Brain microvascular endothelial cell (primary cell): ENCODE results near the gene TP53BP1.

ENCODE experiments used
- DNase-seq: peaks from one replicate; pipeline ENCODE4 v3.0.0-alpha.2; 2020
- H3K27ac ChIP-seq: fragments of 250-450 bp; sonication (Bioruptor Pico); 2 replicates; pipeline ENCODE4 v1.5.1; 2020; ENCODE audit warnings: mild to moderate bottlenecking, moderate library complexity
- H3K27me3 ChIP-seq: fragments of 250-450 bp; sonication (Bioruptor Pico); replicated peaks from 2 replicates; pipeline ENCODE4 v1.5.1; 2020; ENCODE audit warnings: mild to moderate bottlenecking
- H3K36me3 ChIP-seq: fragments of 250-450 bp; sonication (Bioruptor Pico); replicated peaks from 2 replicates; pipeline ENCODE4 v1.5.1; 2020; ENCODE audit warnings: mild to moderate bottlenecking
- H3K4me3 ChIP-seq: 2 replicates; pipeline ENCODE4 v1.5.1; 2011; ENCODE audit warnings: low read depth, mild to moderate bottlenecking, control low read depth, low read length, moderate library complexity
- CTCF ChIP-seq: IDR thresholded peaks from 2 replicates; pipeline ENCODE4 v1.5.1; 2011; ENCODE audit warnings: low read depth, mild to moderate bottlenecking, moderate library complexity, low read length, control low read depth, inconsistent platforms; ENCODE audit errors: missing control alignments
- in situ Hi-C: cut with HindIII; loops from 2 replicates; pipeline ENCODE4 v1.10.0; 2017; ENCODE audit warnings: low sequenced_read_pairs, low pct_ligation_motif_present

Gene TP53BP1

GRCh38 chr15:43489191-43489590 lies 3.8 kb downstream of the TP53BP1 start:
- TF ChIP-seq CTCF = no peak
- no peak for DNase-seq
- Histone ChIP-seq H3K4me3 (no peak overlapping the region), H3K36me3 (peaks cover 19% of the 10 kb centered on the region), H3K27me3 (no peaks in the 10 kb centered on the region), H3K27ac (no peak overlapping the region)
- in situ Hi-C loops = no loop called here

GRCh38 chr15:43488790-43489189 lies 4.2 kb downstream of the TP53BP1 start:
- DNase-seq = no peak
- Histone ChIP-seq H3K4me3 (no peak overlapping the region), H3K27ac (no peak overlapping the region), H3K36me3 (peaks cover 19% of the 10 kb centered on the region), H3K27me3 (no peaks in the 10 kb centered on the region)
- TF ChIP-seq CTCF = no peak
- in situ Hi-C loops = no loop called here

- TF ChIP-seq CTCF = no peak
- H3K4me3 ChIP-seq = no peak overlapping the region
- no peak overlapping the region for H3K27ac ChIP-seq
- H3K27me3 ChIP-seq = no peaks in the 10 kb centered on the region
- DNase-seq = no peak
- H3K36me3 ChIP-seq = peaks cover 20% of the 10 kb centered on the region
- in situ Hi-C loops = no loop called here
Observed at GRCh38 chr15:43487271-43487895, 5.6 kb downstream of the TP53BP1 start.

GRCh38 chr15:43484455-43484854 lies 8.5 kb downstream of the TP53BP1 start:
- Histone ChIP-seq H3K27ac (no peak overlapping the region), H3K27me3 (no peaks in the 10 kb centered on the region), H3K36me3 (peaks cover 22% of the 10 kb centered on the region), H3K4me3 (no peak overlapping the region)
- in situ Hi-C loops = no loop called here
- DNase-seq = no peak
- TF ChIP-seq CTCF = no peak

GRCh38 chr15:43483297-43484128 lies 9.4 kb downstream of the TP53BP1 start:
- peak; percentile 39 for TF ChIP-seq CTCF
- no peaks in the 10 kb centered on the region for H3K27me3 ChIP-seq
- no peak overlapping the region for H3K27ac ChIP-seq
- no peak for DNase-seq
- peaks cover 29% of the 10 kb centered on the region for H3K36me3 ChIP-seq
- in situ Hi-C loops = no loop called here
- H3K4me3 ChIP-seq = no peak overlapping the region
